NT2/D1 (cell line): ENCODE measurements around the gene MCCC1.

Experiments
- SUZ12 ChIP-seq: IDR thresholded peaks from 2 replicates; pipeline ENCODE4 v1.6.1; 2011; ENCODE audit not compliant: insufficient read length, insufficient read depth; ENCODE audit errors: extremely low read depth
- YY1 ChIP-seq: IDR thresholded peaks from 2 replicates; pipeline ENCODE4 v1.6.1; 2011; ENCODE audit not compliant: insufficient read length, insufficient read depth
- ZNF274 ChIP-seq: IDR thresholded peaks from 2 replicates; pipeline ENCODE4 v1.6.1; 2011; ENCODE audit warnings: mild to moderate bottlenecking, low read depth, low read length

- no peak for TF ChIP-seq ZNF274
- TF ChIP-seq SUZ12: no peak
- TF ChIP-seq YY1: no peak
Observed at GRCh38 chr3:183073839-183074238, 25.5 kb downstream of the MCCC1 start.
